Transverse colon (tissue), 4 donors: ENCODE data around the gene BEND7. TPM values are rescaled to one million over a fixed set of nuclear protein-coding genes. Genes with fewer than 3 reads are reported as not detected.

Experiments used
- DNase-seq: peaks from one replicate; pipeline ENCODE4 v3.0.0-alpha.2; 2019
- H3K27ac ChIP-seq, 4 donors: fragments of 200-600 bp; sonication (generic); 2 replicates each; pipeline ENCODE4 v1.5.1; 2016 to 2018; ENCODE audit warnings: inconsistent platforms in 4 of 4
- H3K27me3 ChIP-seq: fragments of 200-600 bp; sonication (generic); 2 replicates; pipeline ENCODE4 v1.5.1; 2017; ENCODE audit warnings: inconsistent platforms
- H3K36me3 ChIP-seq, 4 donors: fragments of 200-600 bp; sonication (generic); 2 replicates each; pipeline ENCODE4 v1.5.1; 2017 to 2019; ENCODE audit warnings: inconsistent platforms in 4 of 4
- H3K4me1 ChIP-seq, 4 donors: fragments of 200-600 bp; sonication (generic); 2 replicates each; pipeline ENCODE4 v1.5.1; 2017 to 2020; ENCODE audit warnings: inconsistent platforms in 4 of 4
- H3K4me3 ChIP-seq, 4 donors: fragments of 200-600 bp; sonication (generic); 1 replicate in 1 of 4; 2 replicates in 3 of 4; pipeline versions ENCODE4 v1.5.1 to v1.6.1; 2017 to 2019; ENCODE audit warnings: inconsistent platforms in 4 of 4
- H3K9me3 ChIP-seq, 2 donors: fragments of 200-600 bp; sonication (generic); 2 replicates each; pipeline ENCODE4 v1.5.1; 2017 to 2019; ENCODE audit warnings: inconsistent platforms in 2 of 2
- CTCF ChIP-seq, 5 experiments: fragments of 200-600 bp in 3 of 5; fragments of 450-650 bp in 2 of 5; sonication (generic) in 3 of 5; IDR thresholded peaks; 1 replicate in 2 of 5; 2 replicates in 3 of 5; pipeline ENCODE4 v1.5.1; 2016 to 2017; ENCODE audit warnings: antibody characterized with exemption in 5 of 5, inconsistent platforms in 3 of 5, mild to moderate bottlenecking in 2 of 5, moderate library complexity in 1 of 5
- EP300 ChIP-seq: sonication (generic); formaldehyde crosslinking; IDR thresholded peaks from one replicate; pipeline ENCODE4 v1.6.1; 2017; ENCODE audit warnings: antibody characterized with exemption, low read depth
- POLR2A ChIP-seq: fragments of 450-650 bp; IDR thresholded peaks from one replicate; pipeline ENCODE4 v1.6.1; 2016; ENCODE audit warnings: antibody characterized with exemption, mild to moderate bottlenecking, moderate library complexity
- POLR2AphosphoS5 ChIP-seq, 3 donors: sonication (generic); formaldehyde crosslinking; IDR thresholded peaks; one replicate each; pipeline ENCODE4 v1.6.1; 2016; ENCODE audit warnings: antibody characterized with exemption in 3 of 3
- WGBS, 2 donors: methylation state at CpG; one replicate each; pipeline ENCODE4 v1.1.5; 2018; ENCODE audit warnings: low coverage in 1 of 2; 5-methylcytosine and 5-hydroxymethylcytosine counted together
- in situ Hi-C, 4 donors: fragments of 200-750 bp; cut with MboI; loops; one replicate each; pipeline versions ENCODE4 v1.15.0 to v1.15.1; 2017; ENCODE audit warnings: low sequenced_read_pairs in 3 of 4, low pct_ligation_motif_present in 1 of 4, low pct_unique_long_range_greater_than_20kb in 1 of 4
- intact Hi-C: fragments of 100-400 bp; cut with DNase I; formaldehyde crosslinking; loops from one replicate; pipeline ENCODE4 v1.15.1; 2023; ENCODE audit warnings: low total_unique reads
- total RNA-seq, 4 donors: library from RNA; depleted of rRNA; stranded (reverse); fragments of >200 nt; gene quantifications; one replicate each; pipeline ENCODE4 v1.1.0, GENCODE V29; 2016

BEND7 gene
- total RNA-seq, 4 donors from 2014 or later = 16.1 to 41.4 (median 31.0) TPM

- no peak overlapping the region for H3K4me3 ChIP-seq
- H3K9me3 ChIP-seq = no peaks in the 10 kb centered on the region
- no peak for DNase-seq
- no peak overlapping the region for H3K27ac ChIP-seq
- in situ Hi-C loops (no loop called here), intact Hi-C loops (no loop called here)
- no peaks in the 10 kb centered on the region for H3K4me1 ChIP-seq
- TF ChIP-seq EP300 (no peak), CTCF (IDR thresholded peaks at IDR 0.05) (no peak), POLR2A (no peak), POLR2AphosphoS5 (IDR thresholded peaks at IDR 0.05) (no peak)
- WGBS, 2 donors = 80 to 85% methylated on average over 3 of the region's 3 CpGs
- no peaks in the 10 kb centered on the region for H3K36me3 ChIP-seq
- H3K27me3 ChIP-seq = no peaks in the 10 kb centered on the region
These were observed 35.8 kb upstream of the BEND7 start for GRCh38 chr10:13564576-13564975.

GRCh38 chr10:13563481-13564445 lies 34.9 kb upstream of the BEND7 start:
- in situ Hi-C loops = no loop called here
- Histone ChIP-seq H3K36me3 (no peaks in the 10 kb centered on the region), H3K9me3 (no peaks in the 10 kb centered on the region), H3K4me1 (no peaks in the 10 kb centered on the region), H3K27ac (no peak overlapping the region), H3K27me3 (no peaks in the 10 kb centered on the region), H3K4me3 (no peak overlapping the region)
- WGBS, 2 donors = 90 to 96% methylated on average over 5 to 11 of the region's 11 CpGs
- TF ChIP-seq POLR2A = no peak
- TF ChIP-seq POLR2AphosphoS5 (IDR thresholded peaks at IDR 0.05) = no peak
- no peak for TF ChIP-seq CTCF (IDR thresholded peaks at IDR 0.05)
- no peak for TF ChIP-seq EP300
- intact Hi-C loops = no loop called here
- DNase-seq = no peak

GRCh38 chr10:13560597-13560996 lies 31.8 kb upstream of the BEND7 start:
- H3K4me3 ChIP-seq = no peak overlapping the region
- no peak overlapping the region for H3K27ac ChIP-seq
- H3K4me1 ChIP-seq = no peaks in the 10 kb centered on the region
- DNase-seq = no peak
- TF ChIP-seq CTCF (IDR thresholded peaks at IDR 0.05) (no peak), POLR2AphosphoS5 (IDR thresholded peaks at IDR 0.05) (no peak), POLR2A (no peak), EP300 (no peak)
- H3K36me3 ChIP-seq = no peaks in the 10 kb centered on the region
- intact Hi-C loops (no loop called here), in situ Hi-C loops (no loop called here)
- no peaks in the 10 kb centered on the region for H3K9me3 ChIP-seq
- H3K27me3 ChIP-seq = no peaks in the 10 kb centered on the region

- H3K4me3 ChIP-seq = no peak overlapping the region
- H3K36me3 ChIP-seq = no peaks in the 10 kb centered on the region
- no peak overlapping the region for H3K27ac ChIP-seq
- H3K9me3 ChIP-seq = no peaks in the 10 kb centered on the region
- TF ChIP-seq CTCF (IDR thresholded peaks at IDR 0.05) = no peak
- TF ChIP-seq POLR2A = no peak
- TF ChIP-seq POLR2AphosphoS5 (IDR thresholded peaks at IDR 0.05) = no peak
- no peak for TF ChIP-seq EP300
- intact Hi-C loops (no loop called here), in situ Hi-C loops (no loop called here)
- no peak for DNase-seq
- H3K4me1 ChIP-seq = no peaks in the 10 kb centered on the region
- WGBS, 2 donors = 42% methylated on average over 2 of the region's 2 CpGs
- H3K27me3 ChIP-seq = no peaks in the 10 kb centered on the region
These were observed 30.4 kb upstream of the BEND7 start for GRCh38 chr10:13559124-13559700.
